Measurements from ENCODE around the gene FGFR4.

FGFR4 gene

GRCh38 chr5:177085985-177086653, 596 bp upstream of the FGFR4 start:
- no peak for DNase-seq

GRCh38 chr5:177087398-177088005, 787 bp downstream of the FGFR4 start:
- DNase-seq = no peak

GRCh38 chr5:177089127-177089526, 2.4 kb downstream of the FGFR4 start:
- no peak for DNase-seq

- no peak for DNase-seq
Measured at GRCh38 chr5:177089825-177090641, 3.3 kb downstream of the FGFR4 start.

- DNase-seq = no peak
Measured at GRCh38 chr5:177090813-177091212, 4.1 kb downstream of the FGFR4 start.

GRCh38 chr5:177091232-177091631, 4.5 kb downstream of the FGFR4 start:
- no peak for DNase-seq

- DNase-seq = no peak
Measured at GRCh38 chr5:177092178-177093081, 5.7 kb downstream of the FGFR4 start.

- no peak for DNase-seq
Measured at GRCh38 chr5:177093082-177093712, 6.5 kb downstream of the FGFR4 start.

GRCh38 chr5:177093803-177094202, 7.1 kb downstream of the FGFR4 start:
- no peak for DNase-seq

- DNase-seq = no peak
Measured at GRCh38 chr5:177094224-177095087, 7.7 kb downstream of the FGFR4 start.

GRCh38 chr5:177095088-177095669, 8.5 kb downstream of the FGFR4 start:
- DNase-seq = no peak

GRCh38 chr5:177096162-177097015, 9.7 kb downstream of the FGFR4 start:
- no peak for DNase-seq

GRCh38 chr5:177097016-177097985, 10.6 kb downstream of the FGFR4 start:
- DNase-seq = no peak

GRCh38 chr5:177098120-177098469, 11.4 kb downstream of the FGFR4 start:
- no peak for DNase-seq

GRCh38 chr5:177098470-177099141, 11.9 kb downstream of the FGFR4 start:
- DNase-seq = no peak

- no peak for DNase-seq
Measured at GRCh38 chr5:177099422-177100093, 12.8 kb downstream of the FGFR4 start.

GRCh38 chr5:177100714-177101121, 14.0 kb downstream of the FGFR4 start:
- DNase-seq = no peak
